ENCODE measurements around the gene GRIP1.
A peak's percentile ranks its signal among the peaks of the same experiment; 100 is the strongest.

The GRIP1 gene

DNA sequence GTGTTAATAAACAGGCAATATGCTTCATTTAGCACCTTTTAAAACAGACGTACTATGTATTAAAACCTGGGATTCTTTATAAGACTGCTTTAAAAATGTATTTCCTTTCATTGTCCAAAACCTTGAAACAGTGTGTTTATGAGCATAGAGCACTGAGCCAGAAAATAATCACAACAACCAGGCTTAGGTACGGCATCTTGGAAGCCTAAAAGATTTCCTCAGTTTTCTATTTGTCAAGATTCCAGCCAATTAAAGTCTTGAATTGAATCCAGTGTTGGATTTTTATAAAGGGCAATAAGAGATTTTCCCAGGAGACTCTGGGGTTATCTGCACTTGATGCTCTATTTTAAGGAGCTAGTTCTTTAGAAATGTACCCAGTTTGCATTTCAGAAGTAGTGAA, 80.3 kb downstream of the GRIP1 start:
- no peak for DNase-seq (ENCODE audit: low read depth)

DNA sequence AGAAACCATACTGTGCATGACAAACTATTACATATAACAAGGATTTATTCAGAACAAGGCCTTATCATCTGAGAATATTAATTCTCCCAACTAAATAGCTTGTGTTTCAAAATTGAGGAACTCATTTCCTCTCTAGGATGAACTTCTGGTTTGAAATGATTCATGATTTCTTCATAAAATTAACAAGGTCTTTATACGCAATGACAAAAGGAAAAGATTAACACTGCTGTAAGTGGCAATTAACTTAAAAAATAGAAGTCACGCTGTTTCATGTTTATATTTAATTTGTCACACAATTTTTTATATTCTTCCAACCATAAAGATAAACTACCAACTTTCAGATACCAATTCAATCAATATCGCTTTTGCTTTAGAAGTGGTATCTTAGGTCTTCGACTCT, 80.8 kb downstream of the GRIP1 start:
- no peak for DNase-seq (ENCODE audit: low read depth)

DNA sequence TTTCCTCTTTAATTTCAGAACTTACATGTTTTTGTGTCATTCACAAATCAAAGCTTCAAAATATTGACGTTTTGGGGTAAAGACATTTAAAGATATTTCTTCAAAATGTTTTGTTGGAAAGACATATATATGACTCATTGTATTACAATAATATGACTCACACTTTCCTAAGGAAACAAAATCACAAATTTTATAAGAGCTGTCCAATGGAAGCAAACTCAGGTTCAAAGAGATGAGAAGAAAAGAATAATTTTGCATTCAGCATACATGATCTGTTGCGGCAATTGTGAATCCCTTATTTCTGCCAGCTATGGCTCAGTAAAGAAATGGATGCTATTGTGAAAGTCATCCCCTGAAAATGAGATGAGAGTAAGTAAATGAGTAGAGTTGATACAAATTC, 82.7 kb downstream of the GRIP1 start:
- peak; percentile 2 for DNase-seq (ENCODE audit: low read depth)

DNA sequence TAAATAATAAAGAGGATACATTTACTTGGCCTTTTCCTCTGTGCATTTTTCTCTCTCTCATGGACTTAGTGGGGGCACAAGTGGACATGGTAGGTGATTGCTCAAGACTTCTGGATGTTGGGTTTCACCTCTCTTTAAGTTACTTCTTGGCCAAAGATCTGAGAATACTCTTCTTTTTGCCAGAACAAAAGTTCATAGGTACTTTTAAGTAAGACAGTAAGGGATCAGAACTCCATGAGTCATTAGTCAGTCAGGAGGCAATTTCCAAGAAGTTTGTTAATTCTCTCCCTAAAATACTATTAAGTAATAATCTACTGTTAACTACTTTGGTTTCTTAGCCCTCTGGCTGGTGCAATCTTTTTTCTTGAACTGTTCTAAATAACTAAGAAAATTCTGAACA, 84.2 kb downstream of the GRIP1 start:
- no peak for DNase-seq (ENCODE audit: low read depth)

DNA sequence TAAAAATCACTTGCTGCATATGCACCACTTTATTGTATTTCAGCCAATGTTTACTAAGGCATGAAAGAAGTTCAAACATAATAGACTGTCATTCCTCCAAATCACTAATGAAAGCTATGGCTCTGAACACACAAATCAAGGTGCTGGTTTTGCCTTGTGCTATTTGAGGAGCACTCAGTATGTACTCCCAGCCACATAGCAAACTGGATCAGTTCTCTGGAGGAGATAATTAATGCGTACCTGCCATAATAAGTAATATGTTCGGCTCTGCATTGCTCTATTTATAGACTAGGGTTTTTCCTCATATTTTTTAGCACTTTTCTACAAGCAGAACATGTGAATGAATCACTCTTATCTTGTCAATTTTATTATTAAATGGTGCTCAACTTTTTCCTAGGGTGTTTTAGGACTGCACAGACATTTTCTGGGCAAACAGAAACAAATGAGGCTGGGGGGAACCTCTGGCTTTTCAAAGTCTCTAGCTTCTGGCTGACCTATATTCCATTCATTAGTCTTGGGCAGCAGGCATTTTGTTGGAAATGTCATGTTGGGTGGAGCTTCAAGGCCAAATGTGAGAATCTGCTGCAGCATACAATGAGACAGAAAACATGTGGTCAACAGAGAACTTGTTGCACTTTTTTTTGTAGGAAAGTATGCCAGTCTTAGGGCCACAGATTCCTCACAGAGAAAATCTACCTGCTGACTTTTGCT, 88.4 kb downstream of the GRIP1 start:
- no peak for DNase-seq (ENCODE audit: low read depth)

DNA sequence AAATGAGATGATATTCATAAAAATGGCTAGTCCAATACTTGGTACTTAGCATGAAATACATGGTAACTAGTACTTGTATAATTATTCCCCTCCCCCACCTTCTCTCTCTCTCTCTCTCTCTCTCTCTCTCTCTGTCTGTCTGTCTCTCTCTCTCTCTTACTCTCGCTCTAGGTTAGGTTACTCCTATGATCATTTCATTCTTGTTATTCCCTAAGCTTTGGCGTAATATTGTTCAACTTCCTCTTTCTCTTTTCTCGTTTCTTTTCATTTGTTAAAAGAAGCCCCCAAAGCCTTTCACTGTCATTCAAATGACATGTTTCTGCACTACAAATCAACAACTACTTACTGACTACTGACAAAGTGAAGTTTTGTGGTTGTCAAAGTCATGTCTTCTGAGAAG, 89.8 kb downstream of the GRIP1 start:
- DNase-seq (ENCODE audit: low read depth) = no peak

DNA sequence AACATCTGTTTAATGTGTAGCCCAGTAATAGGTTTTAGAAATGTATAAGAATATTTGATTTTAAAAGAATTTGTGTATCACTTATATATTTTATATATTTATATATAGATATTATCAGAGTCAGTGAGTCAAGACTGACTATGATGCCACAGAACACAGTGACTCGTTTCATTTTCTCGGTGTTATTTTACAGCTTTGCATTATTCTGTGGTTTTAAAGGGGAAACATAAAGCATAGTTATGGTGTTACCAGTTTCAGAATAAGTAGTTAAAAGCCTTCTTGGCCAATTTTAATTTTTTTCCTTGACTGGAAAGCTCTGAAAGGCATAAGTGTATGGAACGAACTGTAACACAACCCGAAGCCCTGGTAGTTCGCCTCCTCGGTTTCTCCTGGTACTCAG, 91.0 kb downstream of the GRIP1 start:
- no peak for DNase-seq (ENCODE audit: low read depth)

DNA sequence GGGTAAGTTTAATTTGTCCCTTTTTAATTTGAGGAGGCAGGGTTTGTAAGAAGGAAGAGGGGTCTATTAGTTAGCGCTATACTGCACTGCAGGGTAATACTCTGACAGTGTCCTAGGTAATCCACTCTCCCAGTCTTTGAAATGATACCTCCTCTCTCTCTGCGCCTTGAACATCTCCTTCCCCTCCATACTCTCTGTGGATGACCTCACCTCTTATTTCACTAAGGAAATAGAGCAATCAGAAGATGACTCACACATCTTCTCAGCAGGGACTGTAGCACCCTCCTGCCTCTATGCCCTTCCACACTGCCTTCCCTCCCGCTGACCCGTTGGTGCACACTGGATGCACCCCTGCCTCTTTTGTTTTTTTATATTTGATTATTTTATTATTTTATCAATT, 94.2 kb downstream of the GRIP1 start:
- no peak for DNase-seq (ENCODE audit: low read depth)

DNA sequence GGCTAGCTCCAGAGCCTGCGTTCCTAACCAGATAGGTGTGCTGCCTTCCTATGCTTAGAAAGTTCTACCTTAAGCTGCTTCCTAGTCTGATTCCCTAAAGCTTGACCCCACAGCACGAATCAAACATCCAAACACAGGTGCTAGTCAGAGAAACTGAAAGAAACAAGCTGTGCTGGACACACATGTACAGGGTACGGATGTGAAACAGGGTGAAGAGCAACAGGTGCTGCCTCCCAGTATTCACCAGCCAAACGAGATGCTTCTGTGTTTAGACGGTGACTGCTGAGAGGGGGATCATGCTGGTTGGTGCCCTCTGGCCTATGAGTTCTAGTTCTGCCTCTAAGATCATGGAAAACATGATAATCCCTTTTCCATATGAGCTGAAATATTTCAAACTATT, 105.3 kb downstream of the GRIP1 start:
- DNase-seq (ENCODE audit: low read depth) = no peak

DNA sequence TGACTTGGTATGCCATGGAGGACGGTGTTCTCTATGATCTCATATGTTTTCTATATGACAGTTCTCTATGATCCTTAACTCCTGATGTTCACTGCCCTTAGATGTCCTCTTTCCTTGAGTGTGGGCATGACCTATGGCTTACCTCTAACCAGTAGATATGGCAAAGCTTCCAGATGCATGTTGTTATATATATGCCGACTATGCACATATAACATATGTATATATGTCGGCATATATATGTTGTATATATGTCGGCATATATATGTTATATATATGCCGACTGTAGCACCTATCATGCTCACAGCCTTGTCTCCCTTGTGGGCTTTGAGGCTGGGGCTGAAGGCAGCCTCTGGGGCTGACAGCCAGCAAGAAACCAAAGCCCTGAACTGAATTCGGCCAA, 106.0 kb downstream of the GRIP1 start:
- DNase-seq (ENCODE audit: low read depth) = no peak

DNA sequence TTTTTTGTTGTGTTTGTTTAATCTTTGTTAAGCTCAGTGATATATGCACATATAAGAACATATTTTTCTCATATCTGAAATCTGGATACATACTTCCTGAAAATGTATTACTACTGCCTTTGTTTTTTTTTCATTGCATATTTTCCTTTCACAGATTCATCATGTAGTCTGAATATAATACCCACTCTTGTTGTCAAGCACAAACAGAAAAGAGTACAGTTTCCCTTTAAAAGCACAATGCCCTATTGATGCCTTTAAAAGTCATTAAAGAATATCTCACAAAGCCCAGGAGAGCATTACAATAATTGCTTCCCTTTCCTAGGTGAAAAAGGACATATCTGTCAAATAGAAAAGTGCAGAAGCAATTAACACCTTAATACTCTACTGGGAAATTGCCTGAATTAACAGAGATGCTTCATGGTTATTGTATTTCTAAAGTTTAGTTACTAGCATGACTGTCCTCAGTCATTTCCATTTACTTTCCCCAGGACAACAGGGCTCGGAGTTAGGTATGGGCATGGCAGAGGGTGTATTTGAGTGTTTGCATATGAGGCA, 107.4 kb downstream of the GRIP1 start:
- no peak for DNase-seq (ENCODE audit: low read depth)

DNA sequence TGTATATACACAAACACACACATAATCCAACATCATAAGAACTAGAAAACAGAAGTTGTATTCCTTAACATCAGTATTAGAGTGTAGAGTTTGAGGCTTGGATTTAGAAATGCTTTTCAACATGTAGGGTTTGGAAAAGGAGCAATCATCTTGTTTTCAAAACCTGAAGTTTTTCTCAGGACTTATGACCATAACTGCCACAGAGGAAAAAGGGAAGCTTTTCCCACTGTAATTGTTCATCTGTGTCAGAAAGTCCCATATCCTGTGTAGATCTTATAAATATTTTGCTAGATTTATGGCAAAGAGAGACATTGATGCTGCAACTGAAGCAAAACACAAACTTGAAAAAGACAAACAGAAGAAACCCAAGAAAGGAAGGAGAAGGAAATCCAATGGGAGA, 115.7 kb downstream of the GRIP1 start:
- DNase-seq (ENCODE audit: low read depth) = no peak

DNA sequence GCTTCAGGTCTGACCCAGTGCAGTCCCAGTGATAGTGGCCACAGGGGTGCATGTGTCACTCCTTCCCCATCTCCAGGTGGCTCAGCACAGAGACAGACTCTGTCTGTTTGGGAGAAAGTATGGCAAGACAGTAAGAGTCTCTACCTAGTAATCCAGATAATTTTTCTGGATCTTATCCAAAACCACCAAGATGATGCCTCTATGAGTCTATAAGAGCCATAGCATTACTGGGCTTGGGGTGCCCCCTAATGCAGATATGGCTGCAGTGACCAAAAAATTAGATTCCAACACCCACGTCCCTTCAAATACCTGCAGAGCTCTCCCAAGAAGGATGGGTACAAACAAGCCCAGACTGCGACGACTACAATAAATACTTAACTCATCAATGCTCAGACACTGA, 123.8 kb downstream of the GRIP1 start:
- DNase-seq (ENCODE audit: low read depth) = no peak

DNA sequence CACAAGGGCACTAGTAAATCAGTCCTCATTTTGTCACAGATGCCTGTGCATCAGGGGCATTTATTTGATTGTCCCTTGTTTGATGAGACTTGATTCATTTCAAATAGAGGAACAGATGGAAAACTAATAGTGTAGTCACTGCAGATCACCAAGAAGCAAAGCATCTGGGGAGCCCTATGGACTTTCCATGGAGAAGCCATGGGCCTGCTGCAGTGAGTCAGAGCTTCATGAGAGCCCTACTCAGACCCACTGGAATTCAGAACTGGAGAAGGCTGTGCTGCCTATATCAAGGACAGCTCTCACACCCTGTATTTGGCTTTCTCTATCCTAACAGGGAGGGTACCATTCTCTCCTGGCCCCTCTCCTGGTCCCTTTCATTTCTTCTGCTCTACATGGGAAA, 126.2 kb downstream of the GRIP1 start:
- no peak for DNase-seq (ENCODE audit: low read depth)

DNA sequence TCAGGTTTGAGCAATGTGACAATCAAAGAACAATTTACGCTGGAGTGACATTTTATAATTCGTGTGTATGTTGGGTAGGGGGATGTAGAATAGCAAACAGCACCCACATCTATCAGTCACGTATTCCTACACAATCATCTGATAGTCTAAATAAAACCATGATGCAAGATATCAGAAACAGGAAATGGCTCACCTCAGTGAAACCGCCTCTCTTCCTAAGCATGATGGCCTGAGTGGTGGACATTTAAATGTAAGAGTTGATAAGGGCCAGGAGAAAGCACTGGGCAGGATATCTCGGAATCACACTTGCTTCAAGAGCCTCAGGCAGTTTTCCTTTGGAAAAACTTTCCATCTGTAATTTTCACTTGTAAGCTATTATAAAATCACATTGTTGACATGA, 128.2 kb downstream of the GRIP1 start:
- DNase-seq (ENCODE audit: low read depth) = no peak

DNA sequence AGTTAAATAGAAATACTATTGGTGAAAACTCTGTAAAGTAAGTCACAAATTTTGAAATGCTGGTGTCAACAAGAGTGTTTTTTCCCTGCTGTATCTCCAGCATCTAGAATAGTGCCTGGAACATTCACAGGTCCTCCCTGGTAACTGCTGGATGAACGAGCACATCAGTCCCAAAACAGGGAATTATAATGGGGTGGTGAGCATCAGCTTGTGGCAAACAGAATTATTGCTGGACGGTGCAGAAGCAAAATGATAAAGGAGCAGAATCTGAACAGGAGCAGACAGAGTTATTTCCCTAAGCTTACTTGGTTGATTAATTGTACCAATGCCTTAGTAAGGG, 129.9 kb downstream of the GRIP1 start:
- DNase-seq (ENCODE audit: low read depth) = no peak

DNA sequence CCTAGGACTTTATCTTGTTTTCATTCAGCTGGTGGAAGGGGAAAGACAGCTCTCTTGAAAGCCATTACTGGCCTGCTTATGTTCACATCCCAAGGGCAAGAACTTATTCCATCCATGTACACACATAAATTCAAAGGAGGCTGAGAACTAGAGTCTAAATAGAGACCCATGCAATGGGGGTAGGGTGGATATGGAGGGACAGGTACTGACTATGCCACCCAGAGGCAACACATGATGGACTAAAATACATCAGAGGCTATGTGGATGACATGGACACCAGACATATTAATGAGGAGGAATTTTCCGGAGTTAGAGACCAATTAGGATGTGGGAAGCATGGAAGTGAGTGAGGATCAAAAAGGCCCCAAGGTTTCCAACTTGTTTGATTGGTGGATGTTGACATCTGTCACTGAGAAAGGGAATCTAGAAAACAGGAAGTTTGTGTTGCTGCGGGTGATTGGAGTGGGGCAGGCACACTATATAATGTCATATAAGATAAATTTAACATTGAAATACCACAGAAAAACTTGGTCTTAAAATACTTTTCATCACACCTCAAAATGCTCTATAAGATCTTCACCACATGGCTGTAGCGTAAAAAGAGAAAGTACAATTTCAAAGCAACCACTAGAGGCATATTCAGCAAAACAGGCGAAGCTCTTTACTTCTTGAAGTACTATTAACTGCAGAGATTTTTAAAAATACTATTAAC, 130.4 kb downstream of the GRIP1 start:
- DNase-seq (ENCODE audit: low read depth) = no peak

DNA sequence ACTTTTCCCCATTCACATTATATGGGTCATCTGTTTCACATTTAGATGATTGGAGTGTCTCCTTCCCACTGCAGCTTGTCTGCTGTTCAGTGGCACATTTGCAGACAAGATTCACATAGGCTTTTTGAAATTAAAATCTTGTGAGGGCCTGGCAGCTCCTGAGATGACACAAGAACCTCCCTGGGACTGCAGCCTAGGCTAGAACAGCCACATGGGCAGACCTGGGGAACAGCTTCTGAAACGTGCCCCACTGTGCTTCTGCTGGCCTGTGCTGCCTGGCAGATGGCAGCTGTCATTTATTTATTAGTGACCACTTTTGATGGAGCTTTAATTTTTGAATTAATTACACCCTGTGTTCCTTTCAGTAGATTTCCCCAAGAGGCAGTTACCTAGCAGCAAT, 137.4 kb downstream of the GRIP1 start:
- no peak for DNase-seq (ENCODE audit: low read depth)

DNA sequence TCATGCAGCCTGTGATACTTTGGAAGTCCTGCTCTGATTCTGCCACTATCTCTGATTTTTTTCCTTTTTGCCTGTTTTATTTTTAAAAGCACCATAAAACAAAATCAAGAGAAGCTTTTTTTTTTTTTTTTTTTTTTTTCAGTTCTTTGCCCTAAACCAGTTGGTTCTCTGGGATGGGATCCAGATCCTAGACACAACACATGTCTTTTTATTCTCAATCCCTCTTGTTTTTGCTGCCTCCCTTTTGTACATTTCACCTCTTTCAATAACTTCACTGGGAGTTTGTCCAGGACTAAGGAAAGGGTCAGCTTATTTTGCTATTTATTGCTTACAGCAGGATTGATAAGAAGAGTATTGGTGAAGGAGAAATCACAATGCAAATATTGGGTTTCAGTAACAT, 139.4 kb downstream of the GRIP1 start:
- no peak for DNase-seq (ENCODE audit: low read depth)

DNA sequence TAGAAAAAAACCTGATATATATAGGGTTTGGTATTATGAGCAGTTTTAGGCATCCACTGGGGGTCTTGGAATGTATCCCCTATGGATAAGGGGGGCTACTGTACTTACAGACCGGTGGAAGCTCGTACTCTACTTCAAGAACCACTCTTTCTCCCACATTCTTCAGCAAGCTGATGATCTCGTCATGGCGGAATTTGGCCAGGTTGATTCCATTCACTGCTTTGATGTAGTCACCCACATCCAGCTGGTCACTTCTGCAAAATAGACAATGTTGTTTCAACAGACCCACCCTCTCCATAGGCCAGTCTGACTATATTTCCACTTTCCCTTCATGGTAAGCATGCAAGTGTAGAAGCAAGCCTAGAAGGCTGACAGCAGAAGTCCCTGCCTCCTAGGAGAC, 139.9 kb downstream of the GRIP1 start:
- DNase-seq (ENCODE audit: low read depth) = no peak

DNA sequence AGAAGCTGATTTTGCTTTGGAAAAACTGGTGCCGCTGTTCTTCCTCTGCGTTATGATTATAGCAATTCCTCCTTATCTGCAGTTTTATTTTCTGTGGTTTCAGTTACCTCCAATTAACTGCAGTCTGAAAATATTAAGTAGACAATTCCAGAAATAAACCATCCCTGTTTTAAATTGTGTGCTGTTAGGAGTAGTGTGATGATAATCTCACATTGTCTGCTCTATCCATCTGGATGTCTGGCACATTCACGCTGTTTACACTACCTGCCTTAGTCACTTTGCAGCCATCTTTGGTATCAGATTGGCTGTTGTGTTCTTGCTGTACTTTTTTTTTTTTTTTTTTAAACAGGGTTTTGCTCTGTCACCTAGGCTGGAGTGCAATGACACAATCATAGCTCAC, 141.0 kb downstream of the GRIP1 start:
- no peak for DNase-seq (ENCODE audit: low read depth)

DNA sequence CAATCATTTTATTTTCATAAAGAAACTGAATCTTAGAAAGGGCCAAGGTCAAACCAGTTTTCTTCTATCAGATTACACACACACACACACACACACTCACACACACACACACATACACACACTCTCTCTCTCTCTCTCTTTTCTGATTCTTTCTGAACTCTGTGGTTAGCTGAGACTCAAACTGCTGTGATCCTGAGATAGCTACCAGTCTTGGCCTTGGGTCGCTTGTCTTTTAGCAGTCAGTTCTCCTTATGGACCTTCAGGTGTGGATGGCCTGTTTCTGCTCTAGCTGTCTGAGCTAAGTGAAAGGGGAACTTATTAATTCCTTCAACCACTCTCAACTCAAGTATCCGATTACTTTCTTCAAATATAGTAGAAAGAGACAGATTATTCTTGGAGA, 145.1 kb downstream of the GRIP1 start:
- no peak for DNase-seq (ENCODE audit: low read depth)

DNA sequence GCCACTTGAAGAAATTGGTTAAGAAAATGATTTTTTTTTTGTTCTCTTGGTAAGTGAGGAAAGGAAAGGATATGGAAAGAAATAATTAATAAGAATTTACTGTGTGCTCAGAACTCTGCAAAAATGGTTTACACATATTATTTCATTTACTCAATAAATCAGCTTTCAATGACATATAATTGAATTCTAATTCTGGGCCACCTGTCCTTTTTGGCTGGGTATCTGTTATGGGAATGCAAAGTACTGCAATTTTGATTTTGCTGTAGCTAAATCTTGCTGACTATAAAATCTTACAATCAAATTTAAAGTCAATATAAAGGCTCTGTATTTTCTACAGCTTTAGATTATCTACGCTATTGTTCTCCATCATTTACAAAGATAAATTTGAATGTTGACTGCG, 147.1 kb downstream of the GRIP1 start:
- no peak for DNase-seq (ENCODE audit: low read depth)

DNA sequence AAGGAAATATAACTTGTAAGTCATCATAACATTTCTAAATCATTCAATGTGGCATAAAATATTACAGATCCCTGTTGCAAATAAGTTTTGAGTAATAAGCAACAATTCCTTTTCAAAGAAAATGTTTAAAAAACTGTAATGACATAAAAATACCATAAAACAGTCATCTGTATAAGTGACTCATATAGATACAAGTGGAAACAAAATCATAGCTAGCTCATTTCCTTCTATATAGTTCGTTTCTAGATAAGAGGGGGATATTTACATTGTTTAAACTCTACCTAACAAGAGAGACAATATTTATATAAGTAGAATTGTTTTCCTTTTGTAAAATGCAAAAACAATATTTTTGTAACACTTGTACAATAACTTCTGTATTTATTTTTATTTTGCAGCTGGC, 148.9 kb downstream of the GRIP1 start:
- DNase-seq (ENCODE audit: low read depth) = no peak

Data from fibroblast of gingiva (primary cell).